HepG2 (cell line): ENCODE results near the gene TRIO.

Source experiments
- CAMTA2 ChIP-seq: sonication (generic); formaldehyde crosslinking; IDR thresholded peaks from 2 replicates; pipeline ENCODE4 v1.4.0; 2020; ENCODE audit warnings: mild to moderate bottlenecking, missing genetic modification reagents, borderline replicate concordance
- CTCF ChIP-seq: sonication (generic); formaldehyde crosslinking; IDR thresholded peaks from 2 replicates; pipeline ENCODE4 v1.5.0; 2020; ENCODE audit warnings: mild to moderate bottlenecking, missing genetic modification reagents, moderate library complexity
- DMTF1 ChIP-seq: sonication (generic); formaldehyde crosslinking; IDR thresholded peaks from 2 replicates; pipeline ENCODE4 v1.4.0; 2020; ENCODE audit warnings: mild to moderate bottlenecking, missing genetic modification reagents
- EP300 ChIP-seq, 3 experiments: sonication (generic) in 1 of 3; formaldehyde crosslinking in 1 of 3; IDR thresholded peaks; 2 replicates each; pipeline versions ENCODE4 v1.5.1 to v1.6.1; 2011 to 2020; ENCODE audit warnings: low read depth in 2 of 3, low read length in 2 of 3, borderline replicate concordance in 1 of 3, improper control_type of control experiment in 1 of 3, mild to moderate bottlenecking in 1 of 3, missing genetic modification reagents in 1 of 3, moderate library complexity in 1 of 3
- HNRNPUL1 ChIP-seq: fragments of 200-400 bp; formaldehyde crosslinking; IDR thresholded peaks from 2 replicates; pipeline ENCODE4 v1.6.1; 2017; ENCODE audit warnings: low read depth, mild to moderate bottlenecking, low read length, moderate library complexity
- HOXA7 ChIP-seq: sonication (generic); formaldehyde crosslinking; IDR thresholded peaks from 2 replicates; pipeline ENCODE4 v1.8.1; 2022; ENCODE audit warnings: mild to moderate bottlenecking, missing genetic modification reagents, moderate library complexity
- MXI1 ChIP-seq: IDR thresholded peaks from 3 replicates; pipeline ENCODE4 v1.6.1; 2012; ENCODE audit warnings: low read depth, low read length, inconsistent platforms, borderline replicate concordance
- PBX3 ChIP-seq: sonication (generic); formaldehyde crosslinking; IDR thresholded peaks from 2 replicates; pipeline ENCODE4 v1.8.1; 2023; ENCODE audit warnings: missing genetic modification reagents, inconsistent platforms, borderline replicate concordance
- SMC3 ChIP-seq: IDR thresholded peaks from 2 replicates; pipeline ENCODE4 v1.6.1; 2011; ENCODE audit warnings: low read length, improper control_type of control experiment
- ZNF329 ChIP-seq: sonication (generic); formaldehyde crosslinking; IDR thresholded peaks from 2 replicates; pipeline ENCODE4 v1.9.0; 2021; ENCODE audit warnings: low read depth, mild to moderate bottlenecking, missing genetic modification reagents

- TF ChIP-seq ZNF329 (no peak), CTCF (no peak), CAMTA2 (no peak), EP300 (IDR thresholded peaks at IDR 0.05; ENCODE audit: low read depth in 2 of 2, low read length in 2 of 2) (no peak), EP300 (CRISPR knock-in tag; IDR thresholded peaks at IDR 0.05; ENCODE audit: borderline replicate concordance) (no peak), HOXA7 (CRISPR knock-in tag) (no peak), HNRNPUL1 (no peak), PBX3 (no peak), MXI1 (no peak), SMC3 (no peak), DMTF1 (CRISPR knock-in tag) (no peak)
Observed at GRCh38 chr5:14133394-14133793, 9.7 kb upstream of the TRIO start.
